B cell (primary cell): ENCODE results near the gene MAG. TPM values are rescaled to one million over a fixed set of nuclear protein-coding genes. Genes with fewer than 3 reads are reported as not detected.

Experiments used
- ATAC-seq: fragments of 200-7000 bp; cut with Tn5 transposase; one replicate; pipeline ENCODE4 v1.10.0; 2021; ENCODE audit warnings: low read depth, mild to moderate bottlenecking, moderate number of reproducible peaks, moderate library complexity
- CTCF ChIA-PET: fragments of 350-600 bp; sonication (Branson Sonifier 250); formaldehyde crosslinking; loops from one replicate; lab custom pipeline; 2021; ENCODE audit warnings: antibody characterized with exemption, inconsistent platforms; lab: Charles Lee
- POLR2A ChIA-PET: fragments of 350-600 bp; sonication (Branson Sonifier 250); formaldehyde crosslinking; loops from one replicate; lab custom pipeline; 2021; ENCODE audit warnings: antibody characterized with exemption; lab: Charles Lee
- DNase-seq: peaks from one replicate; pipeline ENCODE4 v3.0.0; 2013
- H2AFZ ChIP-seq: 2 replicates; pipeline ENCODE4 v1.6.1; 2012; ENCODE audit warnings: mild to moderate bottlenecking, low read depth, low read length; ENCODE audit not compliant: insufficient read depth, poor library complexity, severe bottlenecking
- H3K27ac ChIP-seq, 2 donors: 1 replicate in 1 of 2; 2 replicates in 1 of 2; pipeline ENCODE4 v1.5.1; 2012 to 2013; ENCODE audit warnings: low read length in 2 of 2, mild to moderate bottlenecking in 2 of 2, moderate library complexity in 1 of 2
- H3K27me3 ChIP-seq, 4 experiments: fragments of 200-600 bp in 1 of 4; sonication (generic) in 1 of 4; replicated peaks in 1 of 4; 1 replicate in 2 of 4; 2 replicates in 2 of 4; pipeline versions ENCODE4 v1.6.1 to v1.7.0; 2013 to 2016; ENCODE audit warnings: low read length in 3 of 4, mild to moderate bottlenecking in 2 of 4, mixed read lengths in 1 of 4, moderate library complexity in 1 of 4; ENCODE audit not compliant: insufficient read depth in 4 of 4, control insufficient read depth in 3 of 4; ENCODE audit errors: control extremely low read depth in 1 of 4
- H3K36me3 ChIP-seq, 2 experiments: replicated peaks in 1 of 2; 1 replicate in 1 of 2; 2 replicates in 1 of 2; pipeline versions ENCODE4 v1.6.1 to v1.7.1; 2013; ENCODE audit warnings: low read length in 1 of 2; ENCODE audit not compliant: insufficient read depth in 2 of 2, control insufficient read depth in 1 of 2; ENCODE audit errors: control extremely low read depth in 1 of 2, extremely low read depth in 1 of 2
- H3K4me1 ChIP-seq, 2 donors: fragments of 200-600 bp in 1 of 2; sonication (generic) in 1 of 2; 1 replicate in 1 of 2; 2 replicates in 1 of 2; pipeline versions ENCODE4 v1.5.1 to v1.6.1; 2013 to 2017; ENCODE audit warnings: low read length in 2 of 2; ENCODE audit not compliant: control insufficient read depth in 2 of 2, insufficient read depth in 2 of 2
- H3K4me2 ChIP-seq: replicated peaks from 2 replicates; pipeline ENCODE3; 2012; ENCODE audit warnings: mild to moderate bottlenecking, low read depth, low read length; ENCODE audit not compliant: poor library complexity, severe bottlenecking
- H3K4me3 ChIP-seq, 5 experiments: fragments of 200-600 bp in 1 of 5; sonication (generic) in 1 of 5; 1 replicate in 3 of 5; 2 replicates in 2 of 5; pipeline versions ENCODE4 v1.5.1 to v1.7.0; 2011 to 2016; ENCODE audit warnings: low read length in 4 of 5, mild to moderate bottlenecking in 4 of 5, low read depth in 2 of 5, control low read depth in 1 of 5, moderate library complexity in 1 of 5; ENCODE audit not compliant: insufficient read depth in 1 of 5; ENCODE audit errors: control extremely low read depth in 1 of 5, extremely low read depth in 1 of 5
- H3K79me2 ChIP-seq: fragments of 200-600 bp; sonication (generic); one replicate; pipeline ENCODE4 v1.6.0; 2016; ENCODE audit warnings: low read length; ENCODE audit not compliant: control insufficient read depth, insufficient read depth
- H3K9ac ChIP-seq: fragments of 200-600 bp; sonication (generic); 2 replicates; pipeline ENCODE4 v1.6.1; 2017; ENCODE audit warnings: mild to moderate bottlenecking, low read length, moderate library complexity
- H3K9me3 ChIP-seq, 3 donors: one replicate each; pipeline versions ENCODE4 v1.6.1 to v1.7.1; 2013; ENCODE audit warnings: low read length in 2 of 3; ENCODE audit not compliant: control insufficient read depth in 2 of 3, insufficient read depth in 1 of 3; ENCODE audit errors: control extremely low read depth in 1 of 3
- H4K20me1 ChIP-seq: 2 replicates; pipeline ENCODE4 v1.6.0; 2012; ENCODE audit warnings: mild to moderate bottlenecking, low read length; ENCODE audit not compliant: insufficient read depth, control insufficient read depth, poor library complexity, severe bottlenecking
- H3K27ac Mint-ChIP-seq: one replicate; pipeline ENCODE4 v1.8.0; 2021; ENCODE audit warnings: mixed read lengths
- H3K27me3 Mint-ChIP-seq: one replicate; pipeline ENCODE4 v1.8.0; 2021; ENCODE audit warnings: mixed read lengths
- H3K4me1 Mint-ChIP-seq: one replicate; pipeline ENCODE4 v1.8.0; 2021; ENCODE audit warnings: mixed read lengths
- H3K4me3 Mint-ChIP-seq: one replicate; pipeline ENCODE4 v1.8.0; 2021; ENCODE audit warnings: mixed read lengths
- H3K9me3 Mint-ChIP-seq: one replicate; pipeline ENCODE4 v1.8.0; 2022; ENCODE audit warnings: mixed read lengths; ENCODE audit not compliant: insufficient read depth
- CTCF ChIP-seq: fragments of 200-600 bp; IDR thresholded peaks from one replicate; pipeline ENCODE4 v1.8.0; 2022; ENCODE audit warnings: antibody characterized with exemption, mild to moderate bottlenecking
- EZH2 ChIP-seq: IDR thresholded peaks from 2 replicates; pipeline ENCODE4 v1.6.1; 2012; ENCODE audit warnings: borderline replicate concordance, low read depth, mild to moderate bottlenecking, moderate library complexity, low read length; ENCODE audit not compliant: insufficient read depth, poor library complexity, severe bottlenecking
- WGBS: methylation state at CpG from one replicate; pipeline ENCODE4 v1.1.5; 2013; ENCODE audit warnings: missing lambda C conversion rate; ENCODE audit not compliant: insufficient coverage; 5-methylcytosine and 5-hydroxymethylcytosine counted together
- intact Hi-C: fragments of 100-400 bp; cut with micrococcal nuclease; formaldehyde crosslinking; loops from one replicate; pipeline ENCODE4 v1.10.0; 2022
- polyA plus RNA-seq: library from polyadenylated mRNA; depleted of rRNA; stranded (reverse); fragments of >200 nt; gene quantifications from 2 replicates; pipeline ENCODE4 v1.2.3, GENCODE V29; 2012
- total RNA-seq, 2 donors: library from RNA; stranded (reverse); fragments of 120-200 nt in 1 of 2; gene quantifications; 1 replicate in 1 of 2; 2 replicates in 1 of 2; pipeline versions ENCODE4 v1.2.3 to v1.2.4, GENCODE V29; 2013 to 2022

The MAG gene
- total and polyA plus RNA-seq, 2 donors (not counting 1 experiment from before 2014, with no cell fraction given): 0.12 to 0.58 TPM

- Histone ChIP-seq H3K9me3 (peaks cover 0 to 2% (median 0%) of the 10 kb centered on the region in 3 donors), H3K79me2 (no peaks in the 10 kb centered on the region), H2AFZ (peak overlapping the region; percentile 86), H3K36me3 (peaks cover 0 to under 1% of the 10 kb centered on the region in 2 experiments), H3K9ac (peak overlapping the region; percentile 92), H3K27ac (peak overlapping the region; percentile 77 to 86), H3K27me3 (peaks cover 0 to 6% (median 0%) of the 10 kb centered on the region in 4 experiments), H3K4me1 (peaks cover 13 to 30% of the 10 kb centered on the region in 2 donors), H4K20me1 (peaks cover 5% of the 10 kb centered on the region), H3K4me3 (peak overlapping the region in 4 of 5 experiments; percentile 70 to 93 (median 80)), H3K4me2 (peak overlapping the region; percentile 97)
- intact Hi-C loops: loop anchor here (2.0 kb wide), 2 partner anchors 42 to 94 kb away; partner anchors contain the start of gene FXYD5
- ATAC-seq (peak; percentile 2), DNase-seq (peak; percentile 73)
- CTCF ChIA-PET: interaction anchor here (1.0 kb wide), 1 partner anchor 97 kb away, joined by 3 read pairs; no protein-coding TSS in a partner anchor
- Mint-ChIP-seq H3K27me3 (peaks cover 3% of the 10 kb centered on the region), H3K27ac (peak overlapping the region; percentile 98), H3K9me3 (no peaks in the 10 kb centered on the region), H3K4me3 (peak overlapping the region; percentile 89), H3K4me1 (peaks cover 26% of the 10 kb centered on the region)
- POLR2A ChIA-PET: interaction anchor here (1.3 kb wide), 1 partner anchor 98 kb away, joined by 3 read pairs; the partner anchor contains the start of gene FFAR1
- no peak for TF ChIP-seq EZH2
- no peak for TF ChIP-seq CTCF
- 9% methylated on average over 30 of the region's 39 CpGs for WGBS
Observed at GRCh38 chr19:35249146-35249847, 42.7 kb upstream of the MAG start.
